BE2C (cell line): ENCODE results near the gene RASAL2.

Source experiments
- DNase-seq: peaks from one replicate; pipeline ENCODE4 v3.0.0-alpha.2; 2020
- H3K27me3 ChIP-seq: fragments of 250-450 bp; sonication (Bioruptor Pico); 2 replicates; pipeline ENCODE4 v1.5.1; 2020; ENCODE audit warnings: mild to moderate bottlenecking
- H3K36me3 ChIP-seq: fragments of 250-450 bp; sonication (Bioruptor Pico); 2 replicates; pipeline ENCODE4 v1.5.1; 2020; ENCODE audit warnings: mild to moderate bottlenecking
- H3K4me1 ChIP-seq: fragments of 250-450 bp; sonication (Bioruptor Pico); 2 replicates; pipeline ENCODE4 v1.5.1; 2020
- H3K4me3 ChIP-seq: 2 replicates; pipeline ENCODE4 v1.5.1; 2011; ENCODE audit warnings: low read depth, low read length
- H3K9me3 ChIP-seq: fragments of 250-450 bp; sonication (Bioruptor Pico); 2 replicates; pipeline ENCODE4 v1.5.1; 2020
- TF ChIP-seq, protein P1 (sequence below): IDR thresholded peaks from 2 replicates; pipeline ENCODE4 v1.5.1; 2012; ENCODE audit warnings: mild to moderate bottlenecking, low read depth, low read length

The RASAL2 gene

DNA sequence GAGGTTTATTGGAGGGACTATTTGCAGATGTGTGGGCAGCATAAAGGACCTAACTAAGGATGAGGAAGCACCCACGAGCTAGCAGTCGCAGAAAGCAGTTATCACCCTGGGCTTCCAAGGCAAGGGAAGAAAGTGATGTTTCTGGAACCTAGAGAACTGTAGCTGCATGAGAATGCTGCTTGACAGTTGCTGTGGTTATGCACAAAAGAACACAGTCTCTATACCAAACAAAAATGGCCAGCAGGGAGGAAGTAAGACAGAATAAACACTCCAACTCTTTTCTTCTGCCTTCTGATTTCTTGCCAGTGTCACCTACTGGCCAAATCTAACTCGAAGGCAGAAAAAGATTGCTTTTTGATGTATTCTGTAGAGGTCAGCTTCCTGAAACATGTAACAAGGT, 190.2 kb downstream of the RASAL2 start:
- Histone ChIP-seq H3K27me3 (no peaks in the 10 kb centered on the region), H3K4me3 (no peak overlapping the region), H3K9me3 (no peaks in the 10 kb centered on the region), H3K4me1 (no peaks in the 10 kb centered on the region), H3K36me3 (no peaks in the 10 kb centered on the region)
- TF ChIP-seq, protein P1, sequence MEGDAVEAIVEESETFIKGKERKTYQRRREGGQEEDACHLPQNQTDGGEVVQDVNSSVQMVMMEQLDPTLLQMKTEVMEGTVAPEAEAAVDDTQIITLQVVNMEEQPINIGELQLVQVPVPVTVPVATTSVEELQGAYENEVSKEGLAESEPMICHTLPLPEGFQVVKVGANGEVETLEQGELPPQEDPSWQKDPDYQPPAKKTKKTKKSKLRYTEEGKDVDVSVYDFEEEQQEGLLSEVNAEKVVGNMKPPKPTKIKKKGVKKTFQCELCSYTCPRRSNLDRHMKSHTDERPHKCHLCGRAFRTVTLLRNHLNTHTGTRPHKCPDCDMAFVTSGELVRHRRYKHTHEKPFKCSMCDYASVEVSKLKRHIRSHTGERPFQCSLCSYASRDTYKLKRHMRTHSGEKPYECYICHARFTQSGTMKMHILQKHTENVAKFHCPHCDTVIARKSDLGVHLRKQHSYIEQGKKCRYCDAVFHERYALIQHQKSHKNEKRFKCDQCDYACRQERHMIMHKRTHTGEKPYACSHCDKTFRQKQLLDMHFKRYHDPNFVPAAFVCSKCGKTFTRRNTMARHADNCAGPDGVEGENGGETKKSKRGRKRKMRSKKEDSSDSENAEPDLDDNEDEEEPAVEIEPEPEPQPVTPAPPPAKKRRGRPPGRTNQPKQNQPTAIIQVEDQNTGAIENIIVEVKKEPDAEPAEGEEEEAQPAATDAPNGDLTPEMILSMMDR: no peak
- no peak for DNase-seq

DNA sequence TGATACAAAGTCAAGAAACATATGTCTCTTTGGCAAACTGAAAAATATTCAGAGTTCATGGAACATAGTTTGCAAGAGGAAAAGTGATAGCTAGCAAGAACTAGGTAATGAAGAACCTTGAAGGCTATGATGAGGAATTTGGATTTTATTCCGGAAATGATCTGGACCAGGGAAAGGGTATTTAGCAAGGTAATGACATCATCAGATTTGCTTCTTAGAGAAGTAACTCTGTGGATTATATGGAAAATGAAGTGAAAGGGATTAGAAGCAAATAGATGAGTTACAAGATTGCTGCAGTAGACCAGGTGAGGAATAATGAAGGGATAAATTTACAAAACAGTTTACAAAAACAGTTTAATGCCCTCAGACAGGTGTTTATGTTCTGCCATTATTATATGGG, 197.3 kb downstream of the RASAL2 start:
- TF ChIP-seq, protein P1: no peak
- H3K27me3 ChIP-seq: no peaks in the 10 kb centered on the region
- H3K9me3 ChIP-seq: no peaks in the 10 kb centered on the region
- H3K4me3 ChIP-seq: no peak overlapping the region
- H3K4me1 ChIP-seq: no peaks in the 10 kb centered on the region
- DNase-seq: no peak
- no peaks in the 10 kb centered on the region for H3K36me3 ChIP-seq

DNA sequence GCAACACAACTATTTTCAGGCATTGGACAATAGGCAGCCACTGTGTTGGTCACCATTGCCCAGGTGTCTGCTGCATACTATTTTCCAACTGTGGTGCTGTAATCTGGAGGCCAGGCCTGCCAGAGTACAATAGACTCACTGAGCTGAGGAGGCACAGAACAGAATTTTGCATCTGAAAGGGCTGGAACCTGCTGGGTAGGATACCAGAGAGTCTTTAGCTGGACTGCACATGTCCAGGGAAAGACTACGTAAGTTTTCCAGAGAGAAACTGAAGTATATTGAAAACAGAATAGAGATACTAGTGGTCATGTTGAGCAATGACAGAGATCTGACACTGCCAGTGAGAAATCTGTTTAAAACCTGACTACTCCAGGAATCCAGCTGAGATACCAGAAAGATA, 200.8 kb downstream of the RASAL2 start:
- no peaks in the 10 kb centered on the region for H3K36me3 ChIP-seq
- no peaks in the 10 kb centered on the region for H3K27me3 ChIP-seq
- TF ChIP-seq, protein P1: no peak
- no peak overlapping the region for H3K4me3 ChIP-seq
- no peaks in the 10 kb centered on the region for H3K4me1 ChIP-seq
- H3K9me3 ChIP-seq: no peaks in the 10 kb centered on the region
- no peak for DNase-seq

DNA sequence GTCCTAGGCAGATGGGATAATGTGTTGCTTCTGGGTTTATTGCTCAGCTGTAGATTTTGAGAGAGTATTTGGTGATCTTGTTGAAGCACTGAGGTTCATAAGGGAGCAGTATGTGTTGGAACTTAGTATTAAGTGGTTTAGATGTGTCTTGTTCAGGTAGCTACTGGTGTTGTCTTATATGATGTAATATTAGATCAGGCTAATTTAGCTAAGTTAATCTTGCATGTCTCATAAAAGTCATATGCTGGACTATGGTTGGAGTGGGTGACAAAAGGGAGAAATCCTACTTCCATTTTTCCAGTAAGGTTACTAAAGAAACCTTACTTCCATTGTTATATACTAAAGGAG, 206.4 kb downstream of the RASAL2 start:
- Histone ChIP-seq H3K4me3 (no peak overlapping the region), H3K27me3 (no peaks in the 10 kb centered on the region), H3K4me1 (no peaks in the 10 kb centered on the region), H3K36me3 (no peaks in the 10 kb centered on the region), H3K9me3 (no peaks in the 10 kb centered on the region)
- DNase-seq: no peak
- TF ChIP-seq, protein P1: no peak

DNA sequence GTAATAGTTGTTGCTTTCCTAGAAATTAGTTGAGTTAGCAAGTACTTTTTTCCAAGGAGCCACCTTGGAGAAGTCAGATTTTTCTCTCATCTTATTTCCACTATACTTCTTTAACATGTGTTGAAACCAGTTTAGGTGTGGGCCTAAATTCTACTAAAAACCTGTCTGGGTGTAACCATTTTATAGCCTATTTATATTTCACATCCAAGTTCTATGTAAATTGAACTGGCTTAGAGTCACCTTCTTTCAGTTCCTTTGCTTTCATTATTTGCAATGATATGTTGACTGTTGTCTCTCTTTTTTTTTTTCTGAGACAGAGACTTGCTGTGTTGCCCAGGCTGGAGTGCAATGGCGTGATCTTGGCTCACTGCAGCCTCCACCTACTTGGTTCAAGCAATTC, 207.2 kb downstream of the RASAL2 start:
- no peak for DNase-seq

DNA sequence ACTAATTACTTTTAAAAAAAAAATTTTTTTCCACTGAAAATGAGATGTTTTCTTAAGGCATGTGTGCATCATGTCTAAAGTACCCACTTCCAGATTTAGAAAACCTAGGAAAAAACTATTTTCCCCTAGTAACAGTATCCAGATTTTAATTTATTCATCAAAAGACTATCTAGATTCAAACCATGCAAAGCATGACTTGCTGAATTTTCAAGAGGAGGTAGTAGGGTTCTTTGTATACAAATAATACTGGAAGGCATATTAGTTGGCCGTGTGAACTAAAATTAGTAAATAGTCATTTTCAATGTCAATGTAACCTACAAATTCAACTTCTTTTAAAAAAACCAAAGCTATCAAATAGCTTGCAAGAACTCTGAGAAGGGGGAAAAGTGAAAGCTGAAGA, 213.4 kb downstream of the RASAL2 start:
- no peaks in the 10 kb centered on the region for H3K27me3 ChIP-seq
- H3K36me3 ChIP-seq: no peaks in the 10 kb centered on the region
- TF ChIP-seq, protein P1: no peak
- no peaks in the 10 kb centered on the region for H3K9me3 ChIP-seq
- no peaks in the 10 kb centered on the region for H3K4me1 ChIP-seq
- no peak for DNase-seq
- H3K4me3 ChIP-seq: no peak overlapping the region

More for the DNA sequence above, 207.2 kb downstream of the RASAL2 start:
- Histone ChIP-seq H3K4me1 (no peaks in the 10 kb centered on the region), H3K9me3 (no peaks in the 10 kb centered on the region), H3K4me3 (no peak overlapping the region), H3K36me3 (no peaks in the 10 kb centered on the region), H3K27me3 (no peaks in the 10 kb centered on the region)
- TF ChIP-seq, protein P1: no peak
